ENCODE data around the gene LBR. TPM values are rescaled to one million over a fixed set of nuclear protein-coding genes. Genes with fewer than 3 reads are reported as not detected.

LBR gene
- total and polyA plus RNA-seq, 2 donors from 2014 or later = 13.1 to 80.2 TPM

GRCh38 chr1:225448146-225448805 is 20.4 kb upstream of the LBR start:
- Histone ChIP-seq H3K36me3 (ENCODE audit: control insufficient read depth in 2 of 3, insufficient read depth in 3 of 3, low read length in 3 of 3) (no peaks in the 10 kb centered on the region), H3K4me1 (ENCODE audit: control insufficient read depth in 2 of 3, insufficient read depth in 2 of 3, low read depth in 1 of 3, low read length in 3 of 3) (peaks cover 0 to 23% (median 17%) of the 10 kb centered on the region in 3 donors), H3K9ac (ENCODE audit: low read length in 3 of 3) (peak overlapping the region in 1 of 3 donors; percentile 4), H3K4me3 (ENCODE audit: low read length in 3 of 3) (peak overlapping the region in 1 of 3 donors; percentile 27), H3K27ac (ENCODE audit: low read depth in 2 of 2, low read length in 2 of 2) (peak overlapping the region; percentile 4 to 58), H3K9me3 (ENCODE audit: control insufficient read depth in 2 of 3, insufficient read depth in 1 of 3, low read length in 3 of 3) (no peaks in the 10 kb centered on the region), H3K27me3 (ENCODE audit: control insufficient read depth, insufficient read depth, low read length) (no peaks in the 10 kb centered on the region)
- DNase-seq (no peak), FAIRE-seq (no peak)
- intact Hi-C loops (cut with DNase I) = no loop called here
- no peak for TF ChIP-seq CTCF (IDR thresholded peaks at IDR 0.05; ENCODE audit: borderline replicate concordance, extremely low read depth, insufficient read depth)

GRCh38 chr1:225447650-225448089 is 19.8 kb upstream of the LBR start:
- Histone ChIP-seq H3K27me3 (ENCODE audit: control insufficient read depth, insufficient read depth, low read length) (no peaks in the 10 kb centered on the region), H3K9me3 (ENCODE audit: control insufficient read depth in 2 of 3, insufficient read depth in 1 of 3, low read length in 3 of 3) (no peaks in the 10 kb centered on the region), H3K27ac (ENCODE audit: low read depth in 2 of 2, low read length in 2 of 2) (peak overlapping the region in 1 of 2 donors; percentile 4), H3K4me3 (ENCODE audit: low read length in 3 of 3) (peak overlapping the region in 1 of 3 donors; percentile 27), H3K9ac (ENCODE audit: low read length in 3 of 3) (peak overlapping the region in 1 of 3 donors; percentile 4), H3K36me3 (ENCODE audit: control insufficient read depth in 2 of 3, insufficient read depth in 3 of 3, low read length in 3 of 3) (no peaks in the 10 kb centered on the region), H3K4me1 (ENCODE audit: control insufficient read depth in 2 of 3, insufficient read depth in 2 of 3, low read depth in 1 of 3, low read length in 3 of 3) (peaks cover 0 to 30% (median 17%) of the 10 kb centered on the region in 3 donors)
- intact Hi-C loops (cut with DNase I) = no loop called here
- FAIRE-seq (no peak), DNase-seq (peak in 1 of 5 donors; percentile 88)
- TF ChIP-seq CTCF (IDR thresholded peaks at IDR 0.05; ENCODE audit: borderline replicate concordance, extremely low read depth, insufficient read depth) = no peak

GRCh38 chr1:225446981-225447615 is 19.3 kb upstream of the LBR start:
- H3K27ac ChIP-seq (ENCODE audit: low read depth in 2 of 2, low read length in 2 of 2) = peak overlapping the region in 1 of 2 donors; percentile 57
- no peaks in the 10 kb centered on the region for H3K36me3 ChIP-seq (ENCODE audit: control insufficient read depth in 2 of 3, insufficient read depth in 3 of 3, low read length in 3 of 3)
- no peak for TF ChIP-seq CTCF (IDR thresholded peaks at IDR 0.05; ENCODE audit: borderline replicate concordance, extremely low read depth, insufficient read depth)
- H3K9me3 ChIP-seq (ENCODE audit: control insufficient read depth in 2 of 3, insufficient read depth in 1 of 3, low read length in 3 of 3) = no peaks in the 10 kb centered on the region
- DNase-seq = no peak
- intact Hi-C loops (cut with DNase I) = no loop called here
- H3K4me1 ChIP-seq (ENCODE audit: control insufficient read depth in 2 of 3, insufficient read depth in 2 of 3, low read depth in 1 of 3, low read length in 3 of 3) = peaks cover 0 to 33% (median 20%) of the 10 kb centered on the region in 3 donors
- no peak overlapping the region for H3K9ac ChIP-seq (ENCODE audit: low read length in 3 of 3)
- H3K4me3 ChIP-seq (ENCODE audit: low read length in 3 of 3) = no peak overlapping the region
- H3K27me3 ChIP-seq (ENCODE audit: control insufficient read depth, insufficient read depth, low read length) = no peaks in the 10 kb centered on the region
- no peak for FAIRE-seq
